CD14-positive monocyte (primary cell): Measurements from ENCODE around the gene PLPPR5. TPM values are rescaled to one million over a fixed set of nuclear protein-coding genes. Genes with fewer than 3 reads are reported as not detected.

Experiments
- DNase-seq, 3 donors: peaks; one replicate each; pipeline ENCODE4 v3.0.0-alpha.2; 2011 to 2022
- H2AFZ ChIP-seq: 2 replicates; pipeline ENCODE4 v1.6.0; 2012; ENCODE audit warnings: mild to moderate bottlenecking, low read depth, low read length, inconsistent platforms; ENCODE audit not compliant: insufficient read depth, poor library complexity, severe bottlenecking
- H3K27ac ChIP-seq, 2 donors: 1 replicate in 1 of 2; 2 replicates in 1 of 2; pipeline ENCODE4 v1.5.1; 2012 to 2013; ENCODE audit warnings: low read length in 2 of 2, control low read depth in 1 of 2, inconsistent platforms in 1 of 2, low read depth in 1 of 2, mild to moderate bottlenecking in 1 of 2
- H3K27me3 ChIP-seq, 2 donors: one replicate each; pipeline versions ENCODE4 v1.6.0 to v1.6.1; 2011 to 2013; ENCODE audit warnings: low read length in 2 of 2; ENCODE audit not compliant: control insufficient read depth in 2 of 2, insufficient read depth in 2 of 2
- H3K36me3 ChIP-seq, 2 donors: replicated peaks in 1 of 2; 1 replicate in 1 of 2; 2 replicates in 1 of 2; pipeline versions ENCODE4 v1.5.1 to v1.6.1; 2012 to 2013; ENCODE audit warnings: low read length in 2 of 2, control low read depth in 1 of 2, inconsistent platforms in 1 of 2, mild to moderate bottlenecking in 1 of 2; ENCODE audit not compliant: insufficient read depth in 2 of 2, control insufficient read depth in 1 of 2
- H3K4me1 ChIP-seq, 2 donors: 1 replicate in 1 of 2; 2 replicates in 1 of 2; pipeline versions ENCODE4 v1.5.1 to v1.6.1; 2012 to 2013; ENCODE audit warnings: low read length in 2 of 2, control low read depth in 1 of 2, inconsistent platforms in 1 of 2, mild to moderate bottlenecking in 1 of 2, moderate library complexity in 1 of 2; ENCODE audit not compliant: insufficient read depth in 2 of 2, control insufficient read depth in 1 of 2
- H3K4me2 ChIP-seq: replicated peaks from 2 replicates; pipeline ENCODE3; 2012; ENCODE audit warnings: low read length, moderate library complexity, mild to moderate bottlenecking; ENCODE audit not compliant: poor library complexity, severe bottlenecking; ENCODE audit errors: extremely low read depth
- H3K4me3 ChIP-seq, 3 experiments: fragments of 200-600 bp in 1 of 3; sonication (generic) in 1 of 3; replicated peaks in 1 of 3; 1 replicate in 2 of 3; 2 replicates in 1 of 3; pipeline ENCODE4 v1.5.1; 2011 to 2013; ENCODE audit warnings: low read length in 3 of 3, mild to moderate bottlenecking in 3 of 3, control low read depth in 2 of 3, low read depth in 2 of 3, inconsistent platforms in 1 of 3, moderate library complexity in 1 of 3
- H3K79me2 ChIP-seq: 2 replicates; pipeline ENCODE4 v1.6.0; 2012; ENCODE audit warnings: mild to moderate bottlenecking, control low read depth, inconsistent platforms, low read length, moderate library complexity; ENCODE audit not compliant: insufficient read depth
- H3K9ac ChIP-seq: 2 replicates; pipeline ENCODE4 v1.6.0; 2017; ENCODE audit warnings: low read length, mild to moderate bottlenecking; ENCODE audit not compliant: insufficient read depth, poor library complexity, severe bottlenecking
- H3K9me3 ChIP-seq, 2 donors: replicated peaks in 1 of 2; 1 replicate in 1 of 2; 2 replicates in 1 of 2; pipeline versions ENCODE4 v1.5.1 to v1.6.1; 2012 to 2013; ENCODE audit warnings: low read length in 2 of 2, control low read depth in 1 of 2; ENCODE audit not compliant: control insufficient read depth in 1 of 2, insufficient read depth in 1 of 2
- H4K20me1 ChIP-seq: 2 replicates; pipeline ENCODE4 v1.6.0; 2012; ENCODE audit warnings: mild to moderate bottlenecking, low read length, control low read depth, moderate library complexity; ENCODE audit not compliant: insufficient read depth
- H3K27ac Mint-ChIP-seq, 7 donors: one replicate each; pipeline ENCODE4 v1.8.0; 2020; ENCODE audit warnings: mild to moderate bottlenecking in 7 of 7, mixed read lengths in 7 of 7, moderate library complexity in 6 of 7, inconsistent platforms in 2 of 7
- H3K27me3 Mint-ChIP-seq, 3 donors: one replicate each; pipeline ENCODE4 v1.8.0; 2021 to 2022; ENCODE audit warnings: low read depth in 3 of 3, mild to moderate bottlenecking in 3 of 3, mixed read lengths in 3 of 3, moderate library complexity in 3 of 3, inconsistent platforms in 1 of 3
- H3K36me3 Mint-ChIP-seq, 2 donors: one replicate each; pipeline ENCODE4 v1.8.0; 2020; ENCODE audit warnings: mixed read lengths in 2 of 2, inconsistent platforms in 1 of 2, mild to moderate bottlenecking in 1 of 2
- H3K4me1 Mint-ChIP-seq: one replicate; pipeline ENCODE4 v1.8.0; 2020; ENCODE audit warnings: mild to moderate bottlenecking, mixed read lengths
- H3K4me3 Mint-ChIP-seq, 2 donors: one replicate each; pipeline ENCODE4 v1.8.0; 2020; ENCODE audit warnings: mild to moderate bottlenecking in 2 of 2, mixed read lengths in 2 of 2, moderate library complexity in 1 of 2
- H3K9me3 Mint-ChIP-seq, 7 donors: one replicate each; pipeline ENCODE4 v1.8.0; 2020 to 2022; ENCODE audit warnings: mixed read lengths in 7 of 7, mild to moderate bottlenecking in 6 of 7, moderate library complexity in 6 of 7, inconsistent platforms in 2 of 7
- WGBS: methylation state at CpG from one replicate; pipeline ENCODE4 v1.1.5; 2013; ENCODE audit warnings: missing lambda C conversion rate; ENCODE audit not compliant: insufficient coverage; 5-methylcytosine and 5-hydroxymethylcytosine counted together
- intact Hi-C, 2 donors: fragments of 100-400 bp; cut with micrococcal nuclease; formaldehyde crosslinking; loops; one replicate each; pipeline versions ENCODE4 v1.15.0 to v1.15.1; 2023
- polyA plus RNA-seq, 3 donors: library from polyadenylated mRNA; depleted of rRNA in 1 of 3; unstranded in 2 of 3; stranded (reverse) in 1 of 3; fragments of 300-500 nt in 2 of 3; fragments of >200 nt in 1 of 3; fragmentation: Illumina TruSeq in 2 of 3; gene quantifications; 1 replicate in 2 of 3; 2 replicates in 1 of 3; pipeline ENCODE4 v1.2.3, GENCODE V29; 2012 to 2021
- TF ChIP-seq, protein P1 (sequence below): fragments of 200-600 bp; IDR thresholded peaks from one replicate; pipeline ENCODE4 v1.8.0; 2022; ENCODE audit warnings: antibody characterized with exemption, mild to moderate bottlenecking

PLPPR5 gene
- polyA plus RNA-seq, 3 donors, result not detected

DNA sequence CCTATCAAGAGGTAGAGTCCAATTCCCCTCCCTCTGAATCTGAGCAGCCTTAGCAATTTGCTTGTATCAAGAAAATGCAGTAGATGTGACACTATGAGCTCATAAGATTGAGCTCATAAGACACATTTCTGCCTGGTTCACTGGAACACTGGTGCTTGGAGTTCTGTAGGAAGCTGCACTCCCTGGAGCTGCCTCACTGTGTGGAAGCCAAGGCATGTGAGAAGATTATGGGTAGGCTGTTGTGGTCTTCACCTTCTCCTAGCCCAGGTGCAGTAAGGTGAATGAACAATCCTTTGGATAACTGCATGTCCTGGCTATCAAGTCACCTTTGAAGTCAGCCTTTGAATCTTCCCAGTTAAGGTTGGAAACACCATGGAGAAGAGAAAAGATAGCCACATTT is 67.3 kb downstream of the PLPPR5 start:
- no peak overlapping the region for H3K4me3 ChIP-seq
- TF ChIP-seq, protein P1, sequence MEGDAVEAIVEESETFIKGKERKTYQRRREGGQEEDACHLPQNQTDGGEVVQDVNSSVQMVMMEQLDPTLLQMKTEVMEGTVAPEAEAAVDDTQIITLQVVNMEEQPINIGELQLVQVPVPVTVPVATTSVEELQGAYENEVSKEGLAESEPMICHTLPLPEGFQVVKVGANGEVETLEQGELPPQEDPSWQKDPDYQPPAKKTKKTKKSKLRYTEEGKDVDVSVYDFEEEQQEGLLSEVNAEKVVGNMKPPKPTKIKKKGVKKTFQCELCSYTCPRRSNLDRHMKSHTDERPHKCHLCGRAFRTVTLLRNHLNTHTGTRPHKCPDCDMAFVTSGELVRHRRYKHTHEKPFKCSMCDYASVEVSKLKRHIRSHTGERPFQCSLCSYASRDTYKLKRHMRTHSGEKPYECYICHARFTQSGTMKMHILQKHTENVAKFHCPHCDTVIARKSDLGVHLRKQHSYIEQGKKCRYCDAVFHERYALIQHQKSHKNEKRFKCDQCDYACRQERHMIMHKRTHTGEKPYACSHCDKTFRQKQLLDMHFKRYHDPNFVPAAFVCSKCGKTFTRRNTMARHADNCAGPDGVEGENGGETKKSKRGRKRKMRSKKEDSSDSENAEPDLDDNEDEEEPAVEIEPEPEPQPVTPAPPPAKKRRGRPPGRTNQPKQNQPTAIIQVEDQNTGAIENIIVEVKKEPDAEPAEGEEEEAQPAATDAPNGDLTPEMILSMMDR, result no peak
- H3K27ac Mint-ChIP-seq, result no peak overlapping the region
- no peak for DNase-seq
- no peaks in the 10 kb centered on the region for H3K9me3 ChIP-seq
- H2AFZ ChIP-seq, result no peak overlapping the region
- no peaks in the 10 kb centered on the region for H3K36me3 Mint-ChIP-seq
- H3K4me1 Mint-ChIP-seq, result no peaks in the 10 kb centered on the region
- H3K27me3 Mint-ChIP-seq, result peaks cover 1 to 2% (median 1%) of the 10 kb centered on the region in 3 donors
- H3K9me3 Mint-ChIP-seq, result peaks cover 0 to 2% (median 0%) of the 10 kb centered on the region in 7 donors
- no peaks in the 10 kb centered on the region for H3K4me1 ChIP-seq
- no peak overlapping the region for H3K27ac ChIP-seq
- no peaks in the 10 kb centered on the region for H4K20me1 ChIP-seq
- intact Hi-C loops, result no loop called here
- no peak overlapping the region for H3K4me3 Mint-ChIP-seq
- H3K9ac ChIP-seq, result no peak overlapping the region
- no peaks in the 10 kb centered on the region for H3K79me2 ChIP-seq
- no peaks in the 10 kb centered on the region for H3K27me3 ChIP-seq
- H3K4me2 ChIP-seq, result no peak overlapping the region
- H3K36me3 ChIP-seq, result no peaks in the 10 kb centered on the region

- H3K4me3 ChIP-seq, result no peak overlapping the region
- no peak overlapping the region for H3K27ac ChIP-seq
- no peaks in the 10 kb centered on the region for H3K27me3 ChIP-seq
- Mint-ChIP-seq H3K4me3 (no peak overlapping the region), H3K27ac (no peak overlapping the region), H3K36me3 (no peaks in the 10 kb centered on the region), H3K9me3 (peaks cover 0 to 7% (median 2%) of the 10 kb centered on the region in 7 donors), H3K4me1 (no peaks in the 10 kb centered on the region), H3K27me3 (peaks cover 0 to 3% (median 0%) of the 10 kb centered on the region in 3 donors)
- intact Hi-C loops, result no loop called here
- H4K20me1 ChIP-seq, result no peaks in the 10 kb centered on the region
- no peaks in the 10 kb centered on the region for H3K79me2 ChIP-seq
- DNase-seq, result no peak
- H3K36me3 ChIP-seq, result no peaks in the 10 kb centered on the region
- TF ChIP-seq, protein P1, result no peak
- H3K4me2 ChIP-seq, result no peak overlapping the region
- H3K9me3 ChIP-seq, result no peaks in the 10 kb centered on the region
- H3K4me1 ChIP-seq, result no peaks in the 10 kb centered on the region
- no CpG with 5 or more reads among the region's 5 CpGs for WGBS
- no peak overlapping the region for H2AFZ ChIP-seq
- no peak overlapping the region for H3K9ac ChIP-seq
These were observed 72.5 kb downstream of the PLPPR5 start for GRCh38 chr1:98932184-98932583.
